Measurements from ENCODE around the gene GPR108.

Gene GPR108

GRCh38 chr19:6736169-6736916 lies 1.0 kb downstream of the GPR108 start:
- TF ChIP-seq, protein P1, sequence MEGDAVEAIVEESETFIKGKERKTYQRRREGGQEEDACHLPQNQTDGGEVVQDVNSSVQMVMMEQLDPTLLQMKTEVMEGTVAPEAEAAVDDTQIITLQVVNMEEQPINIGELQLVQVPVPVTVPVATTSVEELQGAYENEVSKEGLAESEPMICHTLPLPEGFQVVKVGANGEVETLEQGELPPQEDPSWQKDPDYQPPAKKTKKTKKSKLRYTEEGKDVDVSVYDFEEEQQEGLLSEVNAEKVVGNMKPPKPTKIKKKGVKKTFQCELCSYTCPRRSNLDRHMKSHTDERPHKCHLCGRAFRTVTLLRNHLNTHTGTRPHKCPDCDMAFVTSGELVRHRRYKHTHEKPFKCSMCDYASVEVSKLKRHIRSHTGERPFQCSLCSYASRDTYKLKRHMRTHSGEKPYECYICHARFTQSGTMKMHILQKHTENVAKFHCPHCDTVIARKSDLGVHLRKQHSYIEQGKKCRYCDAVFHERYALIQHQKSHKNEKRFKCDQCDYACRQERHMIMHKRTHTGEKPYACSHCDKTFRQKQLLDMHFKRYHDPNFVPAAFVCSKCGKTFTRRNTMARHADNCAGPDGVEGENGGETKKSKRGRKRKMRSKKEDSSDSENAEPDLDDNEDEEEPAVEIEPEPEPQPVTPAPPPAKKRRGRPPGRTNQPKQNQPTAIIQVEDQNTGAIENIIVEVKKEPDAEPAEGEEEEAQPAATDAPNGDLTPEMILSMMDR (IDR thresholded peaks at IDR 0.05; ENCODE audit: low read depth, low read length), result peak; percentile 80
- TF ChIP-seq EZH2phosphoT487 (IDR thresholded peaks at IDR 0.05; ENCODE audit: low read depth), result no peak
- peak overlapping the region; percentile 79 for H3K4me2 ChIP-seq (ENCODE audit: low read length)
- peak overlapping the region; percentile 46 for H2AFZ ChIP-seq (ENCODE audit: low read depth, low read length)
- H3K4me3 ChIP-seq (ENCODE audit: low read length), result peak overlapping the region; percentile 85
- H3K9me3 ChIP-seq (ENCODE audit: insufficient read depth, low read length), result no peaks in the 10 kb centered on the region
- no peaks in the 10 kb centered on the region for H3K27me3 ChIP-seq (ENCODE audit: low read depth, low read length)
- H3K79me2 ChIP-seq (ENCODE audit: low read length), result peaks cover 34% of the 10 kb centered on the region
- peaks cover 2% of the 10 kb centered on the region for H4K20me1 ChIP-seq (ENCODE audit: insufficient read depth, low read length)
- H3K4me1 ChIP-seq (ENCODE audit: low read length), result peaks cover 25% of the 10 kb centered on the region
- peak overlapping the region; percentile 92 for H3K9ac ChIP-seq (ENCODE audit: low read length)
- H3K36me3 ChIP-seq (replicated peaks; ENCODE audit: low read depth, low read length), result peaks cover 10% of the 10 kb centered on the region
- H3K27ac ChIP-seq (ENCODE audit: low read length), result peak overlapping the region; percentile 80

DNA sequence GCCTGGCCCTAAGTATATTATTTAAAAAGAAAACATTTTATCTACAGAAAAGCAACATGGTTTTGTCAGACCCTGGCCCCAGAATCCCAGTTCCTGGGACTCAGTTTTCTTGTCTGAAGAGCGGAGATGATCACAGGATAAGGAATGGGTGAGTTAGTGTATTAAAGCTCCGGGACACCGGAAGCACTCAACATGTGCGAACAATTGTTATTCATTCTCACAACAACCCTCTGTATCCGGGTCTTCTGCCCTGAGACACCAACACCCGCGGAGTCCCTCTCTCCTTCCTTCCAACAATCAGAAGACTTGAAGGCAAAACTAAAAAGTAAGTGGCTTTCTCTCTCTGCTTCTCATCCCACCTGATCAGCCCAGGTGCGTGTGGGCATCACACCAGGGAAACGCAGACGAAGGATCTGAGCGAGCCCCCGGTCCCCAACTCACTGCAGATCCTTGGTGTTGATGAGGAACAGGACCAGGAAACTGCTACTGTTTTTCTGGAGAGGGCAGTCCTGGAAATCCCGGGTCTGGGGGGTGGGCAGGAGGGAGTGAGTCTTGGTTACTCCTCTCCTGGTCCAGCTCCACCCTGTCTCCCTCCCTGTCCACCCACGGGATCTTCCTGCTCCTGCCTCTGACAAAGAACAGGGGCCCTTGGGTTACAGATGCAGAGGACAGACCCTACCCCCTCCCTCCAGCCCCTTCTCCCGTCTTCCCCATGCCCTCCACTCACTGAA lies 2.0 kb downstream of the GPR108 start:
- Histone ChIP-seq H3K79me2 (ENCODE audit: low read length) (peaks cover 24% of the 10 kb centered on the region), H3K36me3 (replicated peaks; ENCODE audit: low read depth, low read length) (peaks cover 2% of the 10 kb centered on the region), H3K4me3 (ENCODE audit: low read length) (peak overlapping the region; percentile 85), H4K20me1 (ENCODE audit: insufficient read depth, low read length) (no peaks in the 10 kb centered on the region), H2AFZ (ENCODE audit: low read depth, low read length) (no peak overlapping the region), H3K9me3 (ENCODE audit: insufficient read depth, low read length) (no peaks in the 10 kb centered on the region), H3K27ac (ENCODE audit: low read length) (peak overlapping the region; percentile 80), H3K4me1 (ENCODE audit: low read length) (peaks cover 20% of the 10 kb centered on the region), H3K4me2 (ENCODE audit: low read length) (peak overlapping the region; percentile 79), H3K9ac (ENCODE audit: low read length) (peak overlapping the region; percentile 92), H3K27me3 (ENCODE audit: low read depth, low read length) (no peaks in the 10 kb centered on the region)
- TF ChIP-seq, protein P1 (IDR thresholded peaks at IDR 0.05; ENCODE audit: low read depth, low read length), result no peak
- no peak for TF ChIP-seq EZH2phosphoT487 (IDR thresholded peaks at IDR 0.05; ENCODE audit: low read depth)

GRCh38 chr19:6734096-6734696 lies 3.2 kb downstream of the GPR108 start:
- peaks cover 16% of the 10 kb centered on the region for H3K79me2 ChIP-seq (ENCODE audit: low read length)
- H3K27me3 ChIP-seq (ENCODE audit: low read depth, low read length), result no peaks in the 10 kb centered on the region
- peaks cover 5% of the 10 kb centered on the region for H3K36me3 ChIP-seq (replicated peaks; ENCODE audit: low read depth, low read length)
- no peak overlapping the region for H3K27ac ChIP-seq (ENCODE audit: low read length)
- H4K20me1 ChIP-seq (ENCODE audit: insufficient read depth, low read length), result no peaks in the 10 kb centered on the region
- TF ChIP-seq, protein P1 (IDR thresholded peaks at IDR 0.05; ENCODE audit: low read depth, low read length), result no peak
- no peak for TF ChIP-seq EZH2phosphoT487 (IDR thresholded peaks at IDR 0.05; ENCODE audit: low read depth)
- no peaks in the 10 kb centered on the region for H3K9me3 ChIP-seq (ENCODE audit: insufficient read depth, low read length)
- no peak overlapping the region for H3K4me2 ChIP-seq (ENCODE audit: low read length)
- no peak overlapping the region for H3K4me3 ChIP-seq (ENCODE audit: low read length)
- H2AFZ ChIP-seq (ENCODE audit: low read depth, low read length), result no peak overlapping the region
- peaks cover 20% of the 10 kb centered on the region for H3K4me1 ChIP-seq (ENCODE audit: low read length)
- no peak overlapping the region for H3K9ac ChIP-seq (ENCODE audit: low read length)

All from OCI-LY3 (cell line).